ENCODE results near the gene AEBP1.

GRCh38 chr7:44057181-44057848, 46.8 kb upstream of the AEBP1 start:
- TF ChIP-seq CTCF (IDR thresholded peaks at IDR 0.05) (no peak), POLR2A (IDR thresholded peaks at IDR 0.05) (no peak)
